K562 (cell line): ENCODE measurements around the gene RACK1. TPM values are rescaled to one million over a fixed set of nuclear protein-coding genes. Genes with fewer than 3 reads are reported as not detected.

Source experiments
- ELF4 ChIP-seq: fragments of 450-650 bp; formaldehyde crosslinking; IDR thresholded peaks from 2 replicates; pipeline ENCODE4 v1.4.0; 2022; ENCODE audit warnings: missing genetic modification characterization
- L3MBTL2 ChIP-seq: fragments of 450-650 bp; IDR thresholded peaks from 2 replicates; pipeline ENCODE4 v1.6.1; 2016; ENCODE audit warnings: mild to moderate bottlenecking, moderate library complexity
- RBM14 ChIP-seq: fragments of 200-400 bp; formaldehyde crosslinking; IDR thresholded peaks from 2 replicates; pipeline ENCODE4 v1.6.1; 2018; ENCODE audit warnings: low read depth, mild to moderate bottlenecking, low read length, moderate library complexity, borderline replicate concordance; ENCODE audit not compliant: insufficient read depth
- TAF1 ChIP-seq: IDR thresholded peaks from 2 replicates; pipeline ENCODE4 v1.6.1; 2011; ENCODE audit warnings: mild to moderate bottlenecking, low read length, moderate library complexity; ENCODE audit not compliant: insufficient read depth, control insufficient read depth, severe bottlenecking; ENCODE audit errors: extremely low read depth
- ZBTB40 ChIP-seq, 2 experiments: fragments of 450-650 bp in 1 of 2; sonication (generic) in 1 of 2; formaldehyde crosslinking in 1 of 2; IDR thresholded peaks; 2 replicates each; pipeline versions ENCODE4 v1.7.1 to v1.9.0; 2016 to 2022; ENCODE audit warnings: inconsistent platforms in 1 of 2, mild to moderate bottlenecking in 1 of 2, missing genetic modification reagents in 1 of 2
- ZNF592 ChIP-seq: fragments of 450-650 bp; IDR thresholded peaks from 2 replicates; pipeline ENCODE4 v1.6.1; 2017; ENCODE audit warnings: antibody characterized with exemption, mild to moderate bottlenecking
- polyA plus RNA-seq, 8 experiments: library from polyadenylated mRNA; depleted of rRNA in 4 of 8; stranded (reverse) in 5 of 8; unstranded in 3 of 8; fragments of >200 nt; fragmentation: Nextera tagmentation in 2 of 8; fragmentation: Illumina TruSeq in 1 of 8; extraction: Ambion mirVana in 2 of 8; extraction: Trizol in 1 of 8; gene quantifications; 2 replicates each; pipeline versions ENCODE4 v1.2.1 to v1.2.3, GENCODE V29; 2011 to 2014; ENCODE audit warnings: inconsistent platforms in 1 of 8, missing spikeins in 1 of 8
- total RNA-seq, 7 experiments: library from RNA; depleted of rRNA in 6 of 7; stranded (reverse); fragments of >200 nt in 6 of 7; fragmentation: Illumina TruSeq in 2 of 7; extraction: Trizol in 2 of 7; gene quantifications; 2 replicates each; pipeline versions ENCODE4 v1.2.1 to v1.2.3, GENCODE V29; 2011 to 2021; ENCODE audit warnings: low replicate concordance in 1 of 7

Gene RACK1
- total and polyA plus RNA-seq, 9 of the 15 experiments (the other 6 are each of a cell fraction or from before 2014, with no cell fraction given), result 2,303 to 5,311 (median 3,833) TPM

GRCh38 chr5:181246276-181247049 is 2.8 kb upstream of the RACK1 start (continued):
- TF ChIP-seq ZBTB40 (IDR thresholded peaks at IDR 0.05), result peak; percentile 82
- TF ChIP-seq ZBTB40 (CRISPR knock-in tag; IDR thresholded peaks at IDR 0.05), result no peak
- peak; percentile 29; the same call in 1 of the 2 replicates for TF ChIP-seq ZNF592
- peak; percentile 83 for TF ChIP-seq TAF1
- TF ChIP-seq L3MBTL2, result 0 out of 2 replicates have a peak, but pooled peaks have one; percentile 33
- peak; percentile 77; the same call in 1 of the 2 replicates for TF ChIP-seq RBM14
- TF ChIP-seq ELF4, result peak; percentile 50; the same call in 1 of the 2 replicates
